GM21447 (cell line): ENCODE measurements around the gene PRSS21.

Source experiments
- ATAC-seq: cut with Tn5 transposase; IDR thresholded peaks from one replicate; pipeline ENCODE4 v1.9.1; 2021; ENCODE audit not compliant: unreplicated experiment

Gene PRSS21

DNA sequence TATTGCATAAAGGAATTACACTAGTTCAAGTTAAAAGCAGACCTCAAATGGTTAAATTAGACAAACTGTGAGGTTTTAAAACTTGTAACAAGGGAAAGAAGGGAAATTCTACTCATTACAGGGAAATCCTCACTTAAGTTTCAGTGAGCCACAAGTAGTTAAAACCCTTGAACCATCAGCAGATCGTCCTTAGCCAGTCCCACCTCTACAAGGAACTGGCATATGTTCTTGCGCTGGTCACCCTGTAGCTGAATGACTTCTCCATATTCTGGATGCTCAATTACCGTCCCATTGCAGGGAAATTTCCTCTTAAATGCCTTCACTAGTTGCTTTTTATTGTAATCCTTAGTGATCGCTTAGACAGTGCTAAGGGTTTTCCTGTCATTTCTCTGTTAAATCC, 5.5 kb downstream of the PRSS21 start:
- ATAC-seq, result no peak

DNA sequence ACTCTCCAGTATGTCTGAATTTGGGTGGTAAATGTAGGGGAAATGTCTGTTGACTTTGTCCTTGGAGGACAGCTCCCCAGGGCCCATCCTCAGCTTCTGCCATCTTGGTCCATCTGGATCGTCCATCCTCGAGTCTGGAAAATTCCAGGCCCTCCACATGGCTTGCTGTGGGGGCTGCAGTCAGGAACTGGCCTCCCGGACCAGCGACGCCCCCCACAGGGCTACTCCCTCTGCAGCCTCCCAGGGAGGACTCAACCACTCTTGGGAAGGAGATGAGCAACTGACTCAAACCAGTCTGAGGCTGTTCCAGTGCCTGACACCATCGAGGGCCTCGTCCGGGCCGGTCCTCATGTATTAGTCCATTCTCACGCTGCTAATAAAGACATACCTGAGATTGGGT, 7.6 kb downstream of the PRSS21 start:
- no peak for ATAC-seq

DNA sequence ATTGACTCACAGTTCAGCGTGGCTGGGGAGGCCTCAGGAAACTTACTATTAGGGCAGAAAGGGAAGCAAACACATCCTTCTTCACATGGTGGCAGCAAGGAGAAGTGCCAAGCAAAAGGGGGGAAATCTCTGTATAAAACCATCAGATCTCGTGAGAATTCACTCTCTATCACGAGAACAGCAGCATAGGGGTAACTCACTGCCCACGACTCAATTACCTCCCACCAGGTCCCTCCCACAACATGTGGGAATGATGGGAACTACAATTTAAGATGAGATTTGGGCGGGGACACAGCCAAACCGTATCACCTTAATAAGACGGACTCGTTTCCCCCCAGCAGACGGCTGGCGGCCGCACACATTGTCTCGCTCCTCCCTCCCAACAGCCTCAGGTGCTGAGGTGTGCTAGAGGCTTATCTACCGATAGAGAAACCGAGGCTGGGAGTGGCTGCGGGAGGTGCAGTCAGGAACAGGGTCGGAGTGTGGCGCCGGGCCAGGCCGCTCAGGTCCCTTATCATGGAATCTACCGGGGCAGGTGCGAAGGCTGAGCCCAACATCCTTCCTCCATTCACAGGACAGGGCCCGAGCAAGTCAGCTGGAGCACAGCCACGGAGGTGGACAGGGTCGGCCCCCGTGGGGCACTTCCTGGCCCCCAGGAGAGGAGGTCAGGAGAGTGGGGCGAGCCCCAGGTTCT, 8.2 kb downstream of the PRSS21 start:
- no peak for ATAC-seq

DNA sequence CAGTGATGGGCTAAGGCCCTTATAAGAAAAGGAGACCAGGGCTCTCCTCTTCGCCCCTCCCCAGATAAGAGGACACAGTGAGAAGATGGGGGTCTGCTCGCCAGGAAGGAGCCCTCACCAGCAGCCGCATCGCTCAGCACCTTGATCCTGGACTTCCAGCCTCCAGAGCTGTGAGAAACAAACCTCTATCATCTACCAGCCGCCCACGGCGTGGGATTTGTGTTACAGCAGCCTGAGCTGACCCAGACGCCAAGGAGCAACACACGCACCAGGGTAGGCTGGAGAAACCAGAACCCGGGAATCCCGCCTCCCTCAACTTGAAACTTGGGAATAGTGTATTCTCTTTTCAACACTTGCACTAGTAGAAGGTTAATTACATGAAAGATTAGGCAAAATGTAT, 8.9 kb downstream of the PRSS21 start:
- ATAC-seq, result no peak

DNA sequence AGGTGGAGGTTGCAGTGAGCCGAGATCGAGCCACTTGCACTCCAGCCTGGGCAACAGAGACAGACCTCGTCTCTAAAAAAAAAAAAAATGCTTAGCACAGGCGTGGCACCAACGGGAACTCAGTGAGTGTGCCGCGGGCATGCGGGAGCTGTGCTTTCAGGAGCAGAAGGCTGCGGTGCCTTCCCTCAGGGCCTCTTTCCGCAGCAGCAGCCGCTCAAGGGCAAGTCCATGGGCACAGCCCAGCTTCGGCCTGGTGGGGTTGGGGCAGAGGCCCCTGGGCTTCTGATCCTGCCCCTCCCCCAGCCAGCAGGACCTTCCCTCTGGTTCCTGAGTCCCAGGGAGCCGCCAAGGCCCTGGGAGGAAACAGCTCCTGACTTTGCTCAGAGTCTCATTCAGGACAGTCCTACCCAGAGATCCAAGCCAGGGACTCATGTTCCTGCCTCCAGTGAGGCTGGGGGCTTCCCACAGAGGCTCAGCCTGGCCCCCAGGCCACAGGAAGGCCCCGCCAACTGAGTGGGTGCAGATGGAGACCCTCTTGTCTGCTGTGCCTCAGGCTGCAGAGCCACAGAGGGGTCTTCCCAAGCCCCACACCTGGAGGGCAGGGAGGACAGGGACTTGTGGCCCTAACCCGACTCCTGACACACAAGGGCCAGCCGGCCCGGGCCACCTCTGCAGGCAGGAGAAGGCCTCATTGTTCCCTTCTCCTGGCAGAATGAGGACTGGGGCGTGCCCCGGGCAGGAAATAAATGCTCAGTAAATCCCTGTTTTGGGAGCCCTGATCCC, 9.7 kb downstream of the PRSS21 start:
- no peak for ATAC-seq

DNA sequence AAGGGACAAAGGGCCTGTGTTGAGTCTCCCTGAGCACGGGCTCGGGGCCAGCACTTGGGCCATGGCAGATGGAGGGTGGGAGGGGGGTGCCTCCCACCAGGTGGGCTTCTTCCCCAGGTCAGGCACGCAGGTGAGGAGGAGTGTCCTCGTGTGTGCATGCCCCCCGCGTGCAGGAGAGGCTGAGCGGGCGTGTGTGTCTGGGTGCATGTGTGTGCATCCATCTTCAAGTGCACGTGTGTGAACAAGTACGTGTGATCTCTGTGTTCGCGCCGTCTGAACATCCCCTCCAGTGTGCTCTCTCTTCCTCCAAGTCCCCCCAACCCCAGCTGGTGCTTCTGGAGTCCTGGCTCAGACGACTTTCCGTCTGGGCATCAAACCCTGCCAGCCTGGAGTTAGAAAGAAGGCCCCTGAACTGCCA, 10.3 kb downstream of the PRSS21 start:
- ATAC-seq, result no peak

DNA sequence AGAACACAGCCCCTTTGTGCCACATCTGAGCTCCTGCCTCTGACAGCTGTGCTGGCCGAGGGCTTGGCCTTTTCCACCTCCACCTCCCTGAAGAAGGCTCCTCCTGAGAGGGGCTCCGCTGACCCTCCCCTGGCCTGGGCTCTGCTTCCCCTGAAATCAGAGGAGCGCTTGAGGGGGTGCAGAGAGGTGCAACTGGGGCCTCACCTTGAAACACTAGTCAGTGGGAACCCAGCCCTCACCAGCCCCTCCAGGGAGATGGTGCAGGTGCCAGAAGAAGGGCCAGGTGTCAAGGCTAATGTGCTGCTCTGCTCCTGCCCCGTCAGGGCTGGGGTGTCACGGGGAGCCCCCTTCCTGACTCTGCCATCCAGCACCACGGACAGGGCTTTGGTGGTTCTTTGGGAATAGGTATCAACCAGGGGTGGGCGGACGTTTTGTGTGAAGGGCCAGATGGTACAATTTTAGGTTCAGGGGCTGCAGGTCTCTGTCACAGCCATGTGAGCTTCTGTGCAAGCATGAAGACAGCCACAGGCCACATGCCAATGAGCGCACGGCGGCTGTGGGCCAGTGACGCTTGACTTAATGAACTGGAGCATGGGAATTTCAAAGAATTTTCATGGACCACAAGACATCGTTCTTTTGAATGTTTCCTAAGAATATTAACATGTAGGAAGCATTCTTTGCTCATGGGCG, 10.9 kb downstream of the PRSS21 start:
- no peak for ATAC-seq

DNA sequence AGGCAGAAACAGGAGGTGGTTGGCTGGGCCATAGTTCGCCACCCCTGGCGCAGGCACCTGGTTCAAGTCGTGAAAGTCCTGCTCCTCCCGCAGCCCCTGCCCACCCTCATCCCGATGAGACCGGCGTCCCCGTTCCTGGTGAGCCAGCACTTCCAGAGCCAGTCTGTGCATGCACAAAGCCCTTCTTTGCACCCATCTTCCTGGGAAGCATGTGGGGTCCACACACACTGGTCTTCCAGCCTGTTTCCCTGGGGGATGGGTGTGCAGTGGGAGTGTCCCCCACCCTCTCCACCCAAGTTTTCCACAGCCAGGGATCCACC, 11.4 kb downstream of the PRSS21 start:
- ATAC-seq, result no peak

- no peak for ATAC-seq
These were observed 11.9 kb downstream of the PRSS21 start for GRCh38 chr16:2828876-2829430.

GRCh38 chr16:2829501-2830354, 12.7 kb downstream of the PRSS21 start, which contains the start of gene ZG16B:
ZG16B (plus strand) TSS chr16:2830303; CDS start chr16:2830442, 139 bp downstream.
- no peak for ATAC-seq

- no peak for ATAC-seq
These were observed 13.3 kb downstream of the PRSS21 start for GRCh38 chr16:2830355-2830695.

- ATAC-seq, result no peak
These were observed 14.2 kb downstream of the PRSS21 start for GRCh38 chr16:2831203-2831602.

- ATAC-seq, result no peak
These were observed 16.7 kb downstream of the PRSS21 start for GRCh38 chr16:2833776-2834175.

DNA sequence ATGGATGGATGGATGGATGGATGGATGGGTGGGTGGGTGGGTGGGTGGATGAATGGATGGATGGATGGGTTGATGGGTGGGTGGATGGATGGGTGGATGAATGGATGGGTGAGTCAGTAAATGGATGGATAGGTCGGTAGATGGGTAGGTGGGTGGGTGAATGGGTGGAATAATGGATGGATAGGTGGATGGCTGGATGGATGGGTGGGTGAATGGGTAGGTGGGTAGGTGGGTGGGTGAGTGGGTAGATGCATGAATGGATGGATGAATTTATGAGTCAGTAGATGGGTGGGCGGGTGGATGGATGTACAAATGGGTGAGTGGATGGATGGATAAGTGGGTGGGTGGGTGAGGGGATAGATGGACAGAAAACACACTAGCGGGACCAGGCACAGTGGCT, 17.9 kb downstream of the PRSS21 start:
- ATAC-seq, result no peak

DNA sequence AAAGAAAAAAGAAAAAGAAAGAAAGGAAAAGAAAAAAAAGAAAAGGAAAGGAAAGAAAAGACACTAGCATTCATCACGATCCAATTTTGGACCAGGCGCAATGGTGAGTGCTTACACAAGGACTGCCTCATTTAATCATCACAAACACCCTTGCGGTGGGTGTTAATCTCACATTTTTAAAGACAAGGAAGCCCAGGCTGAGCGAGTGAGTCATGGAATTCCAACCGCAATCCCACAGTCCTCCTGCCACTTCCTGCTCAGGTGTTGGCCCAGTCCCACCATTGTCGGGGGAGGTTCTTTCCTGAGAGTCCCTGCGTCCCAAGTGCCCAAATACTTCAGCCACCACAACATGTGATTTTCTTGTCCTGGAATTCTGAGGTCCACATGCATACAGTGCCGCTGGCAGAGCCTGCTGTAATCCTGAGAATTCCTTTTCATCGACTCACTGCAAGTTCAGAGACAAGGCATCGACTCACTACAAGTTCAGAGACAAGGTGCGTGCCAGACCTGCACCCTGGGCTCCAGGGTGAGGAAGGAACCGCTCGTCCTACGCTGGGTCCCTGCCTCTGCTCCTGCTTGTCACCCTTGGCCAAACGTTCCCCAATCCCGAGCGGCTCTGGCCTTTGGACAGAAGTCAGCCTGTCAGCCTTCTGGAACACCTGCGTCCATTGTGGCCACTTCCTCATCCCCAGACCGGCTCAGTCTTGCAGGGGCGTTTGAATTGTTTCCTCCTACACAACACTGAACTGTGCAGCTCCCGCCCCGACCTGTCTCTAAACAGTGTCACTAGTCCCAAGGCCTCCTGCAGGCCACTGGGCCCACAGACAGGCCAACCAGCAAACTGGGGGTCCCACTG, 18.8 kb downstream of the PRSS21 start:
- ATAC-seq, result no peak

DNA sequence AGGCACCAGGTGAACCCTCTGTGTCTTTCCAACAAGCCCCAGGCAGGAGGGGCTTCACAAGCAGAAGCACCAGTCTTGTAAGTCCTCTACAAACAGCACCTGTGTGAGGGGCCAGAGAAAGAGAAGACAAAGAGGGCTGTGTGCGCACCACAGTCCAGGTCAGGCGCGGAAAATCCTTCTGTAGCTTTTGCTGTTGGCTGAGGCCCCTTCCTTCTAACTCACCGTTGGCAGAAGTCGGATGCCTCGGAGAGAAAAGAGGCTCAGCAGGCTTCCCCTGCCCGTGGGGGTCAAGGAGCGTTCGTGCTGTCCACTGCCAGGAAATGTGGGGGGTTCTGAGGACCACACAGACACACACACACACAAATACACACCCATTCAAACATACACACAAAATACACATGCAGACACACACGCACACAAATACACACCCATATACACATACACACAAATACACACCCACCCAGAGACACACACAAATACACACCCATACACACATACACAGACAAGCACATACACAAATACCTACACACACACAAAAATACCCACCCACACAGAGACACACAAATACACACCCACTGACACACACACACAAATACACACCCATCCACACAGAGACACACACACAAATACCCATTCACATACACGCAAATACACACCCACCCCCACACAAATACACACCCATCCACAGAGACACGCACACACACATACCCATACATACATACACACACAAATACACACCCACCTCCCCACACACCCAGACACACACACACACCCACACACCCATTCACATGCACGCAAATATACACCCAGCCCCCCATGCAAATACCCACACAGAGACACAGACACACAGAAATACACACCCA, 19.8 kb downstream of the PRSS21 start:
- no peak for ATAC-seq

DNA sequence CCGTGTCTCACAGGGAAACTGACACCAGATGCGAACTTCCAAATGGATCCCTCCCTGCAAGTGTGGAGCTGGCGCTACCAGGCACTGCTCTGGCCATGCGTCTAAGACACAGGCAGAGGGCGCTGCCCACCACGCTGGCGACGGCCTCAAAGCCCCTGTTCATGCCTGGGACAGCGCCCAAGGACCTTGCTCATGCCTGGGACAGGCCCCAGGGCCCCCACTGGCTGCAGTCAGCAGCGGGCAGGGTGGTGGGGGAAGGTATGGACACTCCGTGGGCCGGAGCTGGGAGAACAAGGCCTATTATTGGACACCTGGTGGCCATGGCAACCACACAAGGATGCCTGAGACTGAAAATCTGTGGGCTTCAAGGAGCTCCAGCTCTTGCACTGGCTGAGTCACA, 21.9 kb downstream of the PRSS21 start:
- no peak for ATAC-seq

GRCh38 chr16:2839650-2840450, 22.8 kb downstream of the PRSS21 start:
- ATAC-seq, result no peak
